Naive thymus-derived CD8-positive, alpha-beta T cell (primary cell): ENCODE measurements around the gene NRCAM. TPM values are rescaled to one million over a fixed set of nuclear protein-coding genes. Genes with fewer than 3 reads are reported as not detected.

Experiments
- ATAC-seq, 2 donors: fragments of 150-1000 bp; cut with Tn5 transposase in 1 of 2; sonication (Bioruptor Pico), chemical (Tn5 transposase) in 1 of 2; 1 replicate in 1 of 2; 2 replicates in 1 of 2; pipeline ENCODE4 v1.10.0; 2021; ENCODE audit warnings: mild to moderate bottlenecking in 2 of 2, moderate library complexity in 2 of 2
- POLR2A ChIA-PET: fragments of 350-600 bp; sonication (Branson Sonifier 250); formaldehyde crosslinking; loops from one replicate; lab custom pipeline; 2021; ENCODE audit warnings: antibody characterized with exemption; lab: Charles Lee
- DNase-seq, 10 donors: peaks; one replicate each; pipeline versions ENCODE4 v3.0.0 to v3.0.0-alpha.2; 2020 to 2022
- H3K27ac Mint-ChIP-seq, 10 donors: one replicate each; pipeline ENCODE4 v1.8.0; 2020 to 2022; ENCODE audit warnings: mild to moderate bottlenecking in 10 of 10, mixed read lengths in 10 of 10, moderate library complexity in 4 of 10, inconsistent platforms in 1 of 10
- H3K27me3 Mint-ChIP-seq, 5 donors: one replicate each; pipeline ENCODE4 v1.8.0; 2021 to 2022; ENCODE audit warnings: mixed read lengths in 5 of 5
- H3K36me3 Mint-ChIP-seq, 3 donors: one replicate each; pipeline ENCODE4 v1.8.0; 2020 to 2022; ENCODE audit warnings: mixed read lengths in 3 of 3, mild to moderate bottlenecking in 2 of 3, inconsistent platforms in 1 of 3
- H3K4me1 Mint-ChIP-seq, 4 donors: one replicate each; pipeline ENCODE4 v1.8.0; 2021 to 2022; ENCODE audit warnings: mixed read lengths in 4 of 4
- H3K4me3 Mint-ChIP-seq, 10 donors: one replicate each; pipeline ENCODE4 v1.8.0; 2020 to 2022; ENCODE audit warnings: mild to moderate bottlenecking in 10 of 10, mixed read lengths in 10 of 10, moderate library complexity in 6 of 10, inconsistent platforms in 1 of 10
- H3K9me3 Mint-ChIP-seq, 9 donors: one replicate each; pipeline ENCODE4 v1.8.0; 2020 to 2022; ENCODE audit warnings: mixed read lengths in 9 of 9, mild to moderate bottlenecking in 3 of 9, inconsistent platforms in 1 of 9, moderate library complexity in 1 of 9
- polyA plus RNA-seq, 3 donors: library from polyadenylated mRNA; unstranded; fragments of 300-500 nt; fragmentation: Illumina TruSeq; gene quantifications; one replicate each; pipeline ENCODE4 v1.2.3, GENCODE V29; 2021
- total RNA-seq, 8 experiments: library from RNA in 2 of 8; stranded (reverse) in 2 of 8; gene quantifications; one replicate each; pipeline ENCODE4 v1.2.3 and lab custom pipeline; 2021 to 2026

The NRCAM gene
- total and polyA plus RNA-seq, 5 experiments from 2014 or later = 11.1 to 46.6 (median 18.2) TPM

DNA sequence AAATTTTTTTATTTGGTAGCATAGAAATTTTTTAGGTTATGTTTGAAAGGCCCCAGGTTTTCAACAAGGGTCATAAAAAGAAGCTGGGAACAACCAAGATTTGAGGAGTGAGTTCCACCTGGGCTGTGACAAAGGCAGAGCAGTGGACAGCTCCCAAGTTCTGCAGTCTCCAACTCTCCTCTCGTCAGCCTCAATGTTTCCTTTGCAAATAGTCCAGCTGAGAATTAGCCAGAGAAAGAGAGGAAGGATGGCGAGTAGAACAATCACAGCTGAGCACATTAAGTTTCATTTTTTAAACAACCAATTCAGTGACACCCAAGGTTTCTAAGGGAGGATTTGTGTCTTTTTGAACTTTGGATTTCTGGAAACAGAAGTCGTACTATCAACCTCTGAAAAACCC, 143.2 kb downstream of the NRCAM start:
- Mint-ChIP-seq H3K4me1 (peaks cover 3 to 14% (median 7%) of the 10 kb centered on the region in 4 donors), H3K27ac (peak overlapping the region in 1 of 10 donors; percentile 40), H3K27me3 (no peaks in the 10 kb centered on the region), H3K36me3 (peaks cover 17 to 58% (median 23%) of the 10 kb centered on the region in 3 donors), H3K4me3 (no peak overlapping the region), H3K9me3 (no peaks in the 10 kb centered on the region)
- no peak for ATAC-seq
- POLR2A ChIA-PET = no interaction called here
- no peak for DNase-seq

DNA sequence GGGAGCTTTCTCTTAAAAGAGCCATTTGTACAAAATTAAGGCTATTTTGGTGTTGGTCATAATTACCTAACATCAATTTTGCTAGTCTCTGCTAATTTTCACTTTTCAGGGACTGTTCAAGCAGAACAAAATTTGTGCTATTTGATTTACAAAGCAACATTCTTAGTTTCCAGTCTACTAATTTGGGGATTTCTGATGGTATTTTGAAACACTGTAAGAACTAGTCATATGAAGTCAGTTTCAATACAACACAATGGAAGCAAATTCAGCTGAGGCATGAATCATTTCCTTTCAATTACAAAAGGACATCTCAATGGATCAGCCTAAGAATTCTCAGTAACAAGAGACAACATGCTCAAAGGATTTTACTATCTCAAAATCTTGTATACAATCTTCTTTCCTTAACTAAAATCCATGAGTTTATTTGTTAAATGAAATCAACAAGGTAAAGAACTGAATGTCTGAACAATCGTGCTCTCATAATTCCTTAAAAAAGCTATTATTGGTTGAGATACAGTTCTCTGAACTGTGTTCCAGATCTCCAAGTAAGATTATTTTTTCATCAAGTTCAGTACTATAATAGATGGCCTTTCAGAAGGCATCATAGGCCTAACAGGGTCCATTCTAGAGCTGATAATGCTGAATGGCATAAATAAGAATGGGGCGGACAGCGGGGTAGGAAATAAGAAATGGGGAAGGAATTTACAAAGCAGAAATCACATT, 144.6 kb downstream of the NRCAM start:
- Mint-ChIP-seq H3K27ac (no peak overlapping the region), H3K36me3 (peaks cover 9 to 57% (median 19%) of the 10 kb centered on the region in 3 donors), H3K27me3 (no peaks in the 10 kb centered on the region), H3K4me1 (peaks cover 3 to 15% (median 9%) of the 10 kb centered on the region in 4 donors), H3K9me3 (no peaks in the 10 kb centered on the region), H3K4me3 (no peak overlapping the region)
- ATAC-seq = no peak
- no peak for DNase-seq
- POLR2A ChIA-PET = no interaction called here

DNA sequence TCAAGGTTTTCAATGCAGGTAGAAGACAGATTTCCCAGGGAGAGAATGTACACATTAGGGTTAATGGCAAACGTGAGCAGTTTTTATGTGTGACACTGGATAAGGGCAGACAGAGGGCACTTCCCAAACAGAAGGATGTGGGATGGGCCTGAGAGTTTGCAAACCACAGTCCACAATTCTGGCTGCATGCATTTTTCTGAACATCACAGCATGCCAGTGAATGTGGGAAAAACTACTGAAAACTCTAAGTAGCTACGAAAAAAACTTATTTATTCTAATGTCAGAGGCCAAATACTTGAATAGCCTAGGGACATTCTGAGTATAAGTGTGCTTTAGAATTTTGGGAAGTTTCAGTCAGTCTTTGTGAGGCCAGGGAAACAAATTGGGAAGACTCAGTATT, 145.9 kb downstream of the NRCAM start:
- peaks cover 3 to 15% (median 10%) of the 10 kb centered on the region in 4 donors for H3K4me1 Mint-ChIP-seq
- POLR2A ChIA-PET = no interaction called here
- no peak for DNase-seq
- no peak overlapping the region for H3K4me3 Mint-ChIP-seq
- H3K9me3 Mint-ChIP-seq = no peaks in the 10 kb centered on the region
- no peak for ATAC-seq
- peaks cover 9 to 53% (median 15%) of the 10 kb centered on the region in 3 donors for H3K36me3 Mint-ChIP-seq
- no peak overlapping the region for H3K27ac Mint-ChIP-seq
- H3K27me3 Mint-ChIP-seq = no peaks in the 10 kb centered on the region

DNA sequence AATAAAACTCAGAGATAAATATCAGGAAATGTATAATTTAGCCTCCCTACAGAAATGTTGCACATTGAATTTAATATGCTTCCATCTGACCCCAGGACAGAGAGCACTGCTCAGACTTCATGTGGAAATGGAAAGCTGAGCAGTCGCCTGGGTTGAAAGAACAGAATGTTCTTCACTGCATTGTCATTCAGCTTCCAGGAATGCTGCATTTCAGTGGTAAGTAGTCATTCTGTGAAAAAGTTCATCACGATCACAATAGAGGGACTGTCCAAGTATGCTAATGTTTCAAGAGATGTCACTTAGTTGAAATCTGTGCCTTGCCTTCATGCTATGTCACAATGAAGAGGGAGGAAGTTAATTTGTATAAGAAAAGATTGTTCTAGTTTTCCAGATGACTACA, 147.3 kb downstream of the NRCAM start:
- ATAC-seq (no peak), DNase-seq (no peak)
- Mint-ChIP-seq H3K27me3 (no peaks in the 10 kb centered on the region), H3K4me3 (no peak overlapping the region), H3K36me3 (peaks cover 9 to 55% (median 15%) of the 10 kb centered on the region in 3 donors), H3K27ac (no peak overlapping the region), H3K4me1 (peaks cover 3 to 15% (median 12%) of the 10 kb centered on the region in 4 donors), H3K9me3 (no peaks in the 10 kb centered on the region)
- POLR2A ChIA-PET = interaction anchor here (0.5 kb wide), 1 partner anchor 38 kb away, joined by 11 read pairs; no protein-coding TSS in a partner anchor

DNA sequence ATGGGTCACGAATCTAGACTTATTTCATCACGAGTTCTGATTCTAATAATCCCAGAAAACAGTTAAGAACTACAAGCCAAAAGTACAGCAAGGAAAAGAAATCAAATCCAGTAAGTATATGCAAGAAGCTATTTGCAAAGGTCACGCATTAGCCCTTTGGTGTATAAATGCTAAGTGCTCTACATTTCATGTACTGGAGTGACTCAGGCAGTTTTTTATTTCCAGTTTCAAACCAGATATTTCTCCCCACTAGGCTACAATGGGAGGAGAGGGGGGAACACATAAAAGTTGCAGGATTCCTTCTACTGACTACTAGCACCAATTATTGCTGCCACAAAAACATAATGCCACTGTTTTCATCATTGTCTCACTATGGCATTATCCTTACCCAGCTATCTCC, 148.0 kb downstream of the NRCAM start:
- Mint-ChIP-seq H3K9me3 (no peaks in the 10 kb centered on the region), H3K27ac (no peak overlapping the region), H3K36me3 (peaks cover 9 to 55% (median 15%) of the 10 kb centered on the region in 3 donors), H3K4me1 (peaks cover 3 to 17% (median 14%) of the 10 kb centered on the region in 4 donors), H3K27me3 (no peaks in the 10 kb centered on the region), H3K4me3 (no peak overlapping the region)
- POLR2A ChIA-PET = no interaction called here
- no peak for DNase-seq
- ATAC-seq = no peak

- DNase-seq = no peak
- H3K9me3 Mint-ChIP-seq = no peaks in the 10 kb centered on the region
- POLR2A ChIA-PET = no interaction called here
Observed at GRCh38 chr7:108307595-108307994, 148.6 kb downstream of the NRCAM start.

DNA sequence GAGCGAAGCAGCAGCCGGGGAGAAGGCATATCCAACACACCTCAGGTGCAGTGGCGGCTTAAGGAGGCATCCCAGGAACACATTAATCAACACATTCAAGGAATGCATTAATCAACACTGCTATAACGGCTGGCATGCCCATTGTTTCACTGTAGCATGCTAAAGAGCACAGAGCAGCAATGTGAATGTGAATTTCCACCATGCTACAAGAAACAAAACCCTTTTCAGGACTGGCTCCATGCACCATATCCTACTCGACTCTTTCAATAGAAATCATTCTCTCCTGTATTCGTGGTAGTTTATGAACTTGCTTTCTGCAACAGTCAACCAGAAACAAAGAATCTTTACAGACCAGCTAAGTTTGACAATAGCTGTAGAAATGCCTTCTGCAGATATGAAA, 149.0 kb downstream of the NRCAM start:
- Mint-ChIP-seq H3K9me3 (no peaks in the 10 kb centered on the region), H3K4me3 (no peak overlapping the region), H3K4me1 (peaks cover 3 to 20% (median 15%) of the 10 kb centered on the region in 4 donors), H3K36me3 (peaks cover 9 to 45% (median 15%) of the 10 kb centered on the region in 3 donors), H3K27ac (no peak overlapping the region), H3K27me3 (no peaks in the 10 kb centered on the region)
- DNase-seq = no peak
- ATAC-seq = no peak
- POLR2A ChIA-PET = no interaction called here

More at GRCh38 chr7:108307595-108307994, 148.6 kb downstream of the NRCAM start:
- ATAC-seq = no peak
- Mint-ChIP-seq H3K4me3 (no peak overlapping the region), H3K27me3 (no peaks in the 10 kb centered on the region), H3K36me3 (peaks cover 9 to 49% (median 15%) of the 10 kb centered on the region in 3 donors), H3K4me1 (peaks cover 3 to 20% (median 15%) of the 10 kb centered on the region in 4 donors), H3K27ac (peak overlapping the region in 1 of 10 donors; percentile 85)

GRCh38 chr7:108303332-108303731, 152.9 kb downstream of the NRCAM start:
- POLR2A ChIA-PET = no interaction called here
- no peak for ATAC-seq
- H3K4me3 Mint-ChIP-seq = no peak overlapping the region
- no peak for DNase-seq
- no peaks in the 10 kb centered on the region for H3K27me3 Mint-ChIP-seq
- peaks cover 0 to 26% (median 5%) of the 10 kb centered on the region in 3 donors for H3K36me3 Mint-ChIP-seq
- no peaks in the 10 kb centered on the region for H3K9me3 Mint-ChIP-seq
- H3K4me1 Mint-ChIP-seq = peaks cover 0 to 25% (median 14%) of the 10 kb centered on the region in 4 donors
- no peak overlapping the region for H3K27ac Mint-ChIP-seq

GRCh38 chr7:108301387-108301786, 154.8 kb downstream of the NRCAM start:
- POLR2A ChIA-PET = no interaction called here
- Mint-ChIP-seq H3K27me3 (no peaks in the 10 kb centered on the region), H3K4me3 (no peak overlapping the region), H3K36me3 (peaks cover 5 to 24% (median 9%) of the 10 kb centered on the region in 3 donors), H3K27ac (no peak overlapping the region), H3K4me1 (peaks cover 0 to 19% (median 12%) of the 10 kb centered on the region in 4 donors), H3K9me3 (no peaks in the 10 kb centered on the region)
- no peak for DNase-seq
- ATAC-seq = no peak

GRCh38 chr7:108299251-108299973, 156.8 kb downstream of the NRCAM start:
- Mint-ChIP-seq H3K4me1 (peaks cover 5 to 34% (median 14%) of the 10 kb centered on the region in 4 donors), H3K9me3 (no peaks in the 10 kb centered on the region), H3K36me3 (peaks cover 5 to 23% (median 9%) of the 10 kb centered on the region in 3 donors), H3K4me3 (no peak overlapping the region), H3K27ac (no peak overlapping the region), H3K27me3 (no peaks in the 10 kb centered on the region)
- ATAC-seq (no peak), DNase-seq (no peak)
- POLR2A ChIA-PET = no interaction called here

GRCh38 chr7:108296911-108297310, 159.3 kb downstream of the NRCAM start:
- Mint-ChIP-seq H3K4me1 (peaks cover 7 to 41% (median 12%) of the 10 kb centered on the region in 4 donors), H3K9me3 (no peaks in the 10 kb centered on the region), H3K27ac (no peak overlapping the region), H3K27me3 (no peaks in the 10 kb centered on the region), H3K36me3 (peaks cover 5 to 29% (median 13%) of the 10 kb centered on the region in 3 donors), H3K4me3 (no peak overlapping the region)
- DNase-seq (no peak), ATAC-seq (no peak)
- POLR2A ChIA-PET = no interaction called here

DNA sequence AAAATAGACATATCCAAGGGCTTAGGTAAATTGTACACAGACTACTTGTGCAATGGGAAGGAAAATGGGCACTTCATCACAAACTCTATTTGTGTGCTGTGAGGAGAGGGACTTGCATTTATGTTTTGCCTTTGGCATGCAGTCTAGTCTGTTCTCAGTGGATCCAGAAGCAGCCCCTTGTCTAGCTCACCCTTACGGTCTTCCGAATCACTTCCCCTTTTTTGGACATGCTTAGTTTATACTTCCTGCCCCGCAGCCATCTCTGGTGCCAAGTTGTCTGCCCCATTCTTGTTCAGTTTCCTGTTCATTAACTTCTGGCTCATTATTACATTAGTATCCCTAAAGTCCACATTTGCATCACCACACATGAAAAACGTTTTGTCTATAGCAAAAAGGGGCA, 161.6 kb downstream of the NRCAM start:
- H3K36me3 Mint-ChIP-seq = peaks cover 5 to 29% (median 13%) of the 10 kb centered on the region in 3 donors
- DNase-seq (no peak), ATAC-seq (no peak)
- no peak overlapping the region for H3K4me3 Mint-ChIP-seq
- no peak overlapping the region for H3K27ac Mint-ChIP-seq
- H3K27me3 Mint-ChIP-seq = no peaks in the 10 kb centered on the region
- H3K9me3 Mint-ChIP-seq = no peaks in the 10 kb centered on the region
- H3K4me1 Mint-ChIP-seq = peaks cover 7 to 39% (median 14%) of the 10 kb centered on the region in 4 donors
- POLR2A ChIA-PET = no interaction called here

- no peak overlapping the region for H3K4me3 Mint-ChIP-seq
- no peak for DNase-seq
- no peaks in the 10 kb centered on the region for H3K27me3 Mint-ChIP-seq
- H3K27ac Mint-ChIP-seq = no peak overlapping the region
- no peak for ATAC-seq
- H3K4me1 Mint-ChIP-seq = peaks cover 7 to 29% (median 11%) of the 10 kb centered on the region in 4 donors
- no peaks in the 10 kb centered on the region for H3K9me3 Mint-ChIP-seq
- H3K36me3 Mint-ChIP-seq = peaks cover 5 to 19% (median 14%) of the 10 kb centered on the region in 3 donors
- POLR2A ChIA-PET = no interaction called here
Observed at GRCh38 chr7:108293149-108293612, 163.1 kb downstream of the NRCAM start.
